Measurements from ENCODE around the gene GUCY2D.

GUCY2D gene

DNA sequence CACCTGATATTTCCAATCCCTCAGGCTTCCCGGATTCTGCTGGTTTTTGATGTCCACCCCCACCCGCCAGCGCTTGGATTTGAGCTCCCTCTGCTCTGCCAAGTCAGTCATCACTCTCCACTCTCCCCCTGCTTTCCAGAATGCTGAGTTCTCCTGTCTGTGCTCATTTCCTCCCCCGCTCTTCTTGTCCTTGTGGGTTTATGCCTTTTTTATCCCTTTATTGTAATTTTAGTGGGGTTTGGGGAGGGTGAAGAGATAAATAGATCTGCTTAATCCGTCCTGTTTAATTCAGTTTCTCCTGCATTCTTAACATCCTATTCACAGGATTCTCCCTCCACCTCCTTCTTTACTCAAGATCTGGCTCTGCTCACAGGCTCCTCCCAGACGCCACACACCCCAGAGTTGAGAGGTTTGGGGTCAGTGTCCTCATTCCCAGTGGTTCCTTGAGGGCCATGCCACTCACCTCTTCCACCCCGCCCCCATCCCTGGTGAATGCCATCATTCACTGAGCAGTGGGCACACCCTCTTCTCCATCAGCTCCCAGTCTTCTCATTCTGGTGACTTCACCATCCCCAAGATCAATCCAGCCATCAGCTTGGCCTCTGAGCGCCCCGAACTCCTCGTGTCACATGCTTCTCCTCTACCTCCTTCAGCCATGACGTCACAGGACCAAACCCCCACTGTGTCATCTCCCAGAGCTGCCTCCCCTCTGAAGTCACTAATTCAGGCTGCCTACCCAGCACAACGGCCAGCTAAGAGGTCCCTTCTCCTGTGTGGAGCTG lies 15.1 kb upstream of the GUCY2D start:
- TF ChIP-seq TCF4 (CRISPR knock-in tag; IDR thresholded peaks at IDR 0.05; ENCODE audit: borderline replicate concordance) (no peak), OSR1 (CRISPR knock-in tag; IDR thresholded peaks at IDR 0.05) (no peak), ZNF8 (CRISPR knock-in tag; IDR thresholded peaks at IDR 0.05) (no peak), PPARA (CRISPR knock-in tag; IDR thresholded peaks at IDR 0.05; ENCODE audit: borderline replicate concordance) (no peak)
- no peak for ATAC-seq

- peak; percentile 84 for ATAC-seq
These were observed 13.7 kb upstream of the GUCY2D start for GRCh38 chr17:7988750-7989178.

DNA sequence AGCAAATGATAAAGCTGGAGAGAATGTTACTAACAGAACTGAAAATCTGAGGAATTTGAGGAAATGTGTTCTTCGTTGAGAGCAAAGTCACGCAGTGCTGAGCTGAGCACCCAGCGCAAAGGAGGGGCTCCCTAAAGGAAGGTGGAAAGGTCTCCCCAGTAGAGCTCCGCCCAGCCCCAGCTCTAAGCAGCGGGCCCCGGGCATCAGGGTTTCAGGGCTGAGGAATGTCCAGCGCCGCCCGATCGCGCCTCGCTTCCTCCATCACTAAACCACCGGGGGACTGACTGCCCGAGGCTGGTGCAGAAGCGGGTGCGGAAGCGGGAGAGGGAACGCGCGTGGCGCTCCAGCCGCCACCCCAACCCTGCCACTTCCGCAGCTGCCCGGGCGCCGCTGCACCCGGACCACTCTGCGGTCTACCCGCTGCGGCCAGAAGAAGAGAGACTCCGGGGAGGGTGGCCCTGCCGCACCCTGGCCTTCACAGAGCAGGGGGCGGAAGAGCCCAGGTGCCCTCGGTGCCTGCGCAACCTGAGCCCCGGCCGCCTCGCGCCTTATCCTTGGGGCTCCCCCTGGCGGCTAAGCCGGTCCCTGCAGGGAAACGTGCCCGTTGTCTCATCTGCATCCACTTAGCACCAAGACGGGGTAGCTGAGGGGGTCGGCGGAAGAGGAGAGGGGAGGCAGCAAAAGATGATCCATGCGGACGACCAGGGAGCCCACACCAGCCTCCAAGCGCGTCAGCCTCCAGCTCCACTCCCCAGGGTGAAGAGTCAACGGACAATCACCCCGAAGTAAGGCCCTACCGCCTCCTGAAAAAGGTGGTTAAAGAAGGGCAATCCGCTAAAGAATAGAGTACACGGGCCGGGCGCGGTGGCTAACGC lies 12.4 kb upstream of the GUCY2D start:
- peak; percentile 90 for ATAC-seq
- TF ChIP-seq ZNF565 (CRISPR knock-in tag; conservative IDR thresholded peaks at IDR 0.05; ENCODE audit: low read depth) (no peak), RARB (CRISPR knock-in tag; IDR thresholded peaks at IDR 0.05) (no peak), ZFP3 (CRISPR knock-in tag; IDR thresholded peaks at IDR 0.05) (no peak), TCF4 (CRISPR knock-in tag; IDR thresholded peaks at IDR 0.05; ENCODE audit: borderline replicate concordance) (no peak), GLIS3 (CRISPR knock-in tag; IDR thresholded peaks at IDR 0.05) (no peak), POU6F1 (CRISPR knock-in tag; IDR thresholded peaks at IDR 0.05; ENCODE audit: borderline replicate concordance, low read depth) (no peak), ZC3H10 (CRISPR knock-in tag; IDR thresholded peaks at IDR 0.05) (no peak)
- TF ChIP-seq, protein P1, sequence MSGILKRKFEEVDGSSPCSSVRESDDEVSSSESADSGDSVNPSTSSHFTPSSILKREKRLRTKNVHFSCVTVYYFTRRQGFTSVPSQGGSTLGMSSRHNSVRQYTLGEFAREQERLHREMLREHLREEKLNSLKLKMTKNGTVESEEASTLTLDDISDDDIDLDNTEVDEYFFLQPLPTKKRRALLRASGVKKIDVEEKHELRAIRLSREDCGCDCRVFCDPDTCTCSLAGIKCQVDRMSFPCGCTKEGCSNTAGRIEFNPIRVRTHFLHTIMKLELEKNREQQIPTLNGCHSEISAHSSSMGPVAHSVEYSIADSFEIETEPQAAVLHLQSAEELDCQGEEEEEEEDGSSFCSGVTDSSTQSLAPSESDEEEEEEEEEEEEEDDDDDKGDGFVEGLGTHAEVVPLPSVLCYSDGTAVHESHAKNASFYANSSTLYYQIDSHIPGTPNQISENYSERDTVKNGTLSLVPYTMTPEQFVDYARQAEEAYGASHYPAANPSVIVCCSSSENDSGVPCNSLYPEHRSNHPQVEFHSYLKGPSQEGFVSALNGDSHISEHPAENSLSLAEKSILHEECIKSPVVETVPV (CRISPR knock-in tag; IDR thresholded peaks at IDR 0.05) = no peak

More at GRCh38 chr17:7988750-7989178, 13.7 kb upstream of the GUCY2D start:
- no peak for TF ChIP-seq TSHZ2 (CRISPR knock-in tag; IDR thresholded peaks at IDR 0.05)
- TF ChIP-seq, protein P1 (CRISPR knock-in tag; IDR thresholded peaks at IDR 0.05) = no peak
- no peak for TF ChIP-seq ZFP30 (CRISPR knock-in tag; IDR thresholded peaks at IDR 0.05)
- no peak for TF ChIP-seq SNAI2 (CRISPR knock-in tag; IDR thresholded peaks at IDR 0.05)

DNA sequence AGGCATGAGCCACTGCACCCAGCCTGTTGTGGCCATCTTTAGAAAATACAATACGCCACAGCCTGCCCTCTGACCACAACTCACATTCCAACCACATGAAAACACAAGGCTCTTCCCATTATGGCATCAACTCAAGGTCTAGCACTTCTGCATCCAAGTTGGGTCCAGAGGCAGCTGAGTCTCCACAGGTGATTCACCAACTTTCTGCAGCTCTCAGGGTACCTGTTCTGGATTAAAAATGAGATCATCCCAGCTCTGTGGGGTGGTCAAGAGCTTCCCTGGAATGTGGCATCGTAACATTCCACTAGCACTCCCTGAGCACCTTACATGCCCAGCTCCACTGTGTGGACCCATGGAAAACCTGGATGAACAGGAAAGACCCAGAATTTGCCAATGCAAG lies 9.9 kb upstream of the GUCY2D start:
- no peak for ATAC-seq
- no peak for TF ChIP-seq ISL1 (CRISPR knock-in tag; IDR thresholded peaks at IDR 0.05)
- no peak for TF ChIP-seq PPARA (CRISPR knock-in tag; IDR thresholded peaks at IDR 0.05; ENCODE audit: borderline replicate concordance)
- no peak for TF ChIP-seq CSDC2 (CRISPR knock-in tag; IDR thresholded peaks at IDR 0.05)
- TF ChIP-seq POU6F1 (CRISPR knock-in tag; IDR thresholded peaks at IDR 0.05; ENCODE audit: borderline replicate concordance, low read depth) = no peak
- TF ChIP-seq TSHZ2 (CRISPR knock-in tag; IDR thresholded peaks at IDR 0.05) = no peak
- no peak for TF ChIP-seq ZC3H10 (CRISPR knock-in tag; IDR thresholded peaks at IDR 0.05)
- TF ChIP-seq ZFP30 (CRISPR knock-in tag; IDR thresholded peaks at IDR 0.05) = no peak
- TF ChIP-seq ZNF8 (CRISPR knock-in tag; IDR thresholded peaks at IDR 0.05) = no peak
- TF ChIP-seq TOX (CRISPR knock-in tag; IDR thresholded peaks at IDR 0.05; ENCODE audit: borderline replicate concordance) = no peak
- no peak for TF ChIP-seq ZNF70 (CRISPR knock-in tag; IDR thresholded peaks at IDR 0.05)
